Inflammatory macrophage (primary cell): Measurements from ENCODE around the gene C3orf49.

ENCODE experiments used
- DNase-seq, 2 donors: peaks; one replicate each; pipeline ENCODE4 v3.0.0-alpha.2; 2020 to 2022

The C3orf49 gene

GRCh38 chr3:63853106-63853505, 34.0 kb downstream of the C3orf49 start:
- no peak for DNase-seq

- DNase-seq, result no peak
Observed at GRCh38 chr3:63855333-63855940, 36.3 kb downstream of the C3orf49 start.

DNA sequence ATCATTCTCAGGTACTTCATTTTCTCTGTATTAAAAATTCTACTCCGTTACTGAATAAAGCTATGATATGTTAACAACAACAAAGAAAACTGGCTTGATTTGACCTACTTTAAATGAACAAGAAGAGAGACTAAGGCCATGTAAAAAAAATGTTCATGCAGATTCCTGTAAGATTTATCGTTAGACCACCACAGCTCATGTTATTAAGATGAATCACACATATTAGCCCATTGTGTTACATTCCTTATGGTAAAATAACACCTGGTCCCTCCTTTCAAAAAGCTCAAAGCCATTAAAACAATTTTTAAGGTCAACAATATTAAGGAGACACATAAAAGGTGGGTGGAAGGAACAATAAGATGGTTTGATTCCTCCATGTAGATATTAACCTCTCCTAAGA, 38.2 kb downstream of the C3orf49 start:
- no peak for DNase-seq

DNA sequence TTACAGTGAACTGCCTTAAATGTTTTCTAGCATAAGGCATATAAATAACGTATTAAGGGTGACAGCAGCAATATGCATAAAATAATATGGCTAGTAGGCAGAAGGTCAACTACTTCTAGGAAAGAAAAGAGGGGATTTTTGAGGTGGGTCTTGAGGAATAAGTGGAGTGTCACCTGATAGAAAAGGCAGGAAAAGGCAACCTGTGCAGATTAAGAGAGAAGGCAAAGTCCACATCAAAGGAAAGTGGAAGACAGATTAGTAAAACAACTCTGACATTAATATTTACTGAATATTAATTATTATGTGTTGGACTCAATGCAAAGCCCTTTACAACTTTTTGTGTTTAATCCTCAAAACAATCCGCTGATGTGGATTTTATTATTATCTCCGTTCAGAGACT, 41.7 kb downstream of the C3orf49 start:
- DNase-seq, result no peak

GRCh38 chr3:63861306-63861705, 42.2 kb downstream of the C3orf49 start:
- no peak for DNase-seq

GRCh38 chr3:63862804-63863149, 43.7 kb downstream of the C3orf49 start:
- DNase-seq, result no peak

DNA sequence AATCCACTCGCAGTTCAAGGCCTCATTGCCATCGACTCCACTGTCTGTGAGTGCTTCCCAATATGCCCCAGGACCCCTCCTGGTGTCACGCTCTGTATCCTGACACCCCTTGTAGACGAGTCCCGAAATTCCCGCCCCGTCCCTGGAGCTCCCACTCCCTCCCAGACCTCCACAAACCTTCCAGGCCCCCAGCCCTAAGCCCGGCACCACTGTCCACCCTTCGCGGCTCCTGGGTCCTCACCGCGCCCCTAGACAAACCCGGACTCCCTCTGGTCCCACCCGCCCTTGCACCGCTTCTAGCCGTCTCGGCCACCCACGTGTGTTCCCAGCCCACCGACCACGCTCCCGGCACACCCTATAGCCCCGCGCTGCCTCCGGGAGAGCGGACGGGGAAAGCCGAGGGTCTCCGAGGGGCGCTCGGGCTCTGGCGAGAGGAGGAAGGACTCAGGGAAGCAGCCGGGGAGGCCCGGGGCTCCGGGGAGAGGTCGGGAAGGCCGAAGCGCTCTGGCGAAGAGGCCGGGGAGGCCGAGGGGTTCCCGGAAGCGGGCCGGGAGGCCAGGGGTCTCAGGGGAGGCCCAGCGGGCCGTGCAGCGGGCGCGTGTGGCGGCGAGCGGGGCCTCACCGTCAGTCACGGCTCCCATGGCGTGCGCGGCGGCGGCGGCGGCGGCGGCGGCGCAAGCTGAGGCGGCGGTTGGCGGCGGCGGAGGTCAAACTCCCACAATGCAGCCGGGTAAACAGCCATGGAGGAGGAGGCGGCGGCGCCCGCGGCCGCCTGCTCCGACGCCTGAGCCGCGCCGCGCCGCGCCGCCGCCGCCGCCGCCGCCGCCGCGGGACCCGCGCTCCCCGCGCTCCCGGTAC, 44.3 kb downstream of the C3orf49 start, which contains the start of the genes ATXN7 and THOC7:
Gene ATXN7 (plus strand): TSS at position 718 of the 858 bp plus-strand sequence. CDS start 48,732 bp downstream, outside the sequence.
Gene THOC7 (minus strand): TSS at position 656 of the 858 bp plus-strand sequence. CDS start 15 bp downstream, at position 641.
- peak; percentile 56 to 70 for DNase-seq

- DNase-seq, result peak; percentile 61 to 65
Observed at GRCh38 chr3:63864008-63864964, 45.2 kb downstream of the C3orf49 start.

DNA sequence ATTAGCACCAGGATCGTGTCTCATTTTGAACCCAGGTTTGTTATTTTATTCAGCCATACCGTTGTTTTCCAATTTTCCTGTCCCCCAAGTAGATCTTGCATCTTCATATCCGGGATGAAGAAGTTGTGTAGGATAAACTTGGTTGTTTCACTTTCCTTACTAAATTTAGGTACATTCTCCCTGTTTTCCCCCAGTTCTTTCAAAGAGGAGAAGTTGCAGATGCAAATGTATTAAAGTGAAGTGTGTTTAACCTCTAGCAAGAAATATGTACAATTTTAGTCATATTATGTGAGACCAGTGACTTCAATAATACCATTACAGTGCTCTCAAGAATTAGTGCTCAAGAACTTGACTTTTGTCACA, 45.8 kb downstream of the C3orf49 start:
- no peak for DNase-seq

DNA sequence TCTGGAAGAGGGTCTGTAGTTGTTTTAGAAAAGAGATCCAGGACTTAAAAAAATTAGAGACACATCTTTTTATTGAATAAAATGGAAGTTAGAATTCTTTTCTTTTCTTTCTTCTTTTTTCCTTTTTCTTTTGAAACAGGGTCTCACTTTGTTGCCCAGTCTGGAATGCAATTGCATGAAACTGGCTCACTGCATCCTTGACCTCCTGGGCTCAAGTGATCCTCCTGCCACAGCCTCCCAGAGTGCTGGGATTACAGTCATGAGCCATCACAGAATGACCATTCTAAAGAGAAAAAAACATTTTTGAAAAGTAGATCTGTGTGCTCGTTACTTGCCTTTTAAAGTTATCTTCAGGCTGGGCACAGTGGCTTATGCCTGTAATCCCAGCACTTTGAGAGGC, 48.1 kb downstream of the C3orf49 start:
- no peak for DNase-seq

DNA sequence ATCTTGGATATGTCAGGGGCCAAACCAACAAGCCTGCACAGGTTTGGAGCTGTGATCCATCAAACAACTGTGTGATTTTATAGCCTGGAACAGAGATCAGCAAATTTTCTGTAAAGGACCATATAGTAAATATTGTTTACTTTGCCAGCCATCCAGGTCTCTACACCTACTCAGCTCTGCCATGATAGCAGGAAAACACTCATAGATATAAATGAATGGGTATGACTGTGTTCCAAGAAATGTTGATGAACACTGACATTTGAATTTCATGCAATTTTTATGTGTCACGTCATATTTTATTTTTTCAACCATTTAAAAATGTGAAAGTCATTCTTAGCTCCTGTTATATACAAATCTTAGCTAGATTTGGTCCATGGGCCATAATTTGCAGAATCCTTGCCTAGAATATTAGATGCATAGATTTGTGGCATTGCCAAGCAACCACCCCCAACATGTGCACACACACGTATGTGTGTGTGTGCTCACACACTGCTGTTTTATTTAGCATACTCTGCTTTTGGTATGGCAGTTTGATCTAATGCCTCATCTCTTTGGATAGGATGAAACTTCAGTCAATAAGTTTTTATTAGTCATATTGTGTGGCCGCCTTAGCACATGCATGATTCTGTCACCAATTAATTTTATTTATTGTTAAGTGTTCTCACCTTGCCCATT, 51.0 kb downstream of the C3orf49 start:
- DNase-seq, result no peak

DNA sequence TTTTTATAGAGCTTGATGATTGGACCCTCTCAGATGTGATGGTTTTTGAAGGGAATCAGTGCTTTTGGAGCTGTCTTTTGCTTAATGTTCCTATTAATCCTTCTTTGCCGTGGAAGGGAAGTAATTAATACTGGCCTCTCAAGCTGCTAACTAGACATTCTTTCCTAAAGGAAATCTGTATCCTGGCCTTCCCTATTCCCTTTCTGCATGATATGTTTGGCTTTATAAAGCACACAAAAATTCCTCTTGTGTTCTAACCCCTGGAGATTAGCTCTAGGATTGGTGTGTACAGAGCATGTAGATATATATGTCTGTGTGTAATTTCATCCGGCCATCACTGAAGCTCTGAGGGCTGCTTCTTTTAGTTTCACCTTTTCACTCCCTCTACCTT, 51.5 kb downstream of the C3orf49 start:
- DNase-seq, result no peak

DNA sequence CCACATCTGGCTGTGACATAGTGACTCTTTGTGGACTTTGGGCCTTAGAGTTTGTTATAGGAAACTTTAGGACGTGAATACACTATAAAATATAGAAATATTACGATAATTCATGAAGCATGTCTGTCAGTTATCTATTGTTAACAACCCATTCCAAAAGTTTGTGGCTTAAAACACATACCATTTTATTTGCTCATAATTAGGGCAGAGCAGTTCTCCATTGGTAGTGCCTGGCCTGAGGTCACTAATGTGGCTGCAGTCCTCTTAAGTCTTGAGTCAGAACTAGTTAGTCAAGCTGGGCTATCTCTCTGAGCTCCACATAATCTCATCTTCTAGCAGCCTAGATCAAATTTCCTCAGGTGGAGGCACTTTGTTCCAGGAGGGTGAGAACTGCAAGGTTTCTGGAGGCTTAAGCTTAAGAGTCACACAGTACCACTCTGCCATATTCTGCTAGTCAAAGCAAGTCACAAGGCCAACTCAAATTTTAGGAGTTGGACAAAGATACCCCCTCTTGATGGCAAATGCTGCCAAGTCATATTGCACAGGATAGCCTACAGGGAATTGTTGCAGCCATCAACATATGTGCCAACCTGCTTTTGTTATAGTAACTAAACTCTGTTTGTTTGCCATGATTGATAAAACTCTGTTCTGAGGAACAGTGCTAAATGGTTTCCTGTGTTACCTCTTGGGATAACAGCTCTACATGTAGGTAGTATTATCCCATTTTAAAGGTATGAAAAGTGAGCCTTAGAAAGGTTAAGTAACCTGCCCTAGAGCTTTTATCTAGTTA, 53.2 kb downstream of the C3orf49 start:
- no peak for DNase-seq

DNA sequence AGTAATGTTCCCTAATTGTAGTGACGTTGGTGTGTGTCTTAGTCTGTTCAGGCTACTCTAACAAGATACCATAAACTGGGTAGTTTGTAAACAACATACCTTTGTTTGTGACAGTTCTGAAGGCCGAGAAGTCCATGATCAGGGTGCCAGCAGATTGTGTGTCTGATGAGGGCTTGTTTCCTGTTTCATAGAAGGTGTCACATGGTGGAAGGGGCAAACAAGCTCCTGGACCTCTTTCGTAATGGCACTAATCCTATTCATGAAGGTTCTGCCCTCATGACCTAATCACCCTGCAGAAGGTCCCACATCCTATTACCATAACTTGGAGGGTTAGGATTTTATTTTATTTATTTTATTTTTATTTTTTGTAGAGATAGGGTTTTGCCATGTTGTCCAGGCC, 55.7 kb downstream of the C3orf49 start:
- DNase-seq, result peak; percentile 47 to 67

DNA sequence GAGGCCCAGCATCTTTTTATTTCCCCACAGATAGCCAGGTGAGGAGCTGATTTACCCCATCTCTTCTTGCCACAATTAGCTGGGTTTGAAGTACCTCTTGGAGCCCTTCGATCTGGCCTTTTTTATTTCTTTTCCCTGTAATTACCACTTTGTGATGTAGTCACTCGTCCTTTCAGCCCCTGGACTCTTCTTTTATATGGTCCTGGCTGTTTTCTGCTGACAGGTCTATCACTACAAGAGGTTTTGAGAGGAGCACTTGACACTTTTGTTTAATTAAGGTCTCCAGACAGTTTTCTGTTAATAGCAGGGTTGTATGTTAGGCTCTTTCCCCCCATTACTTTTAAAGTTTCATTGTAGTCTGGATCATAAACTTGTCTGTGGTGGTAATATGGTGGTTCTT, 56.4 kb downstream of the C3orf49 start:
- DNase-seq, result no peak

DNA sequence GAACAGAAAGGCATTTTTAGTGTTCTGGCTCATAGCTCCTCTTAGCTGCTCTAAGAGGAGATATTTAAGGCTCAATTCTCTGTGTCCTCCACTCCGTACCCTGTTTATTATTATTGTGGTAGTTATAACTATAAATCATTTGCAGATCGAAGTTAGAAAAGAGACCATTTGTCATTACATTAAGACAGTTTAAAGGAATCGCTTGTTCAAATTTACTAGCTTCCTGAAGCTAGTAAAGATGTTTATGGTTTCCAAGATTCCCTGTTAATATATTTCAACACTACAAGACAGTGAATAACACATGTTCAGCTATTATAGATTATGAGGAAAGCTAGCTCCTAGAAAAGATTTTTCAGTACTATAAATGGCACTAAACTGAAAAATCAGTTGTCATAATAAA, 57.2 kb downstream of the C3orf49 start:
- no peak for DNase-seq

- DNase-seq, result no peak
Observed at GRCh38 chr3:63877737-63878393, 58.8 kb downstream of the C3orf49 start.

DNA sequence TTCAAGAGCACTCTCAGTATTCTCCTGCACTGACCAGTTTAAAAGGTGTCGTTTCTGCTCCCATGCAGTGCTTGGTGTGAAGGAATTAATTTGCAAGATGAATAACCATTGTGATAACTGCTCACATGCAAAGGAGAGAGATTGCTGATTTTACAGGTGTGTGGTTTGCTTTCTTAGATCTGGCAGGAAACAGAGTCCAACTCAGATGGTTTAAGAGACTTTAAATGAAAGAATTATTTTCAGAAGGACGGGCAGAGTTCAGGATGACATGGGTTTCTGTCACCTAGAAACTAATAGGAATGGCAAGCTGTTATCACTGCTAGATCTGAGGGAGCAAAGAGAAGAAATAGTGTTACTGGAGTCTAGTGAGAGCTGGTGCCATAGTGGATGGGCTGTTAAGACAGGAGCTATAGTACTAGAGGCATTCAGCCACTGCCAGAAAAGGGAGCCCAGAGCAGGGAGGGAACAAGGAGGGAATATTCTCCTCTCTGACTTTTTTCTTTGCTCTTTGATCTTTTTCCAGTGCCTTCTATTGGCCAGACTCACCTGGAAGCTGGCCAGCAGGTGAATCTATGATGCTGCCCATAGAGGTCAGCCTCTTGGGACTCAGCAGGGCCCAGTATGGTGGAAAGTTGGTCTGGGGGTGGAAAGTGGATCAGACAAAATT, 59.4 kb downstream of the C3orf49 start:
- DNase-seq, result no peak

- DNase-seq, result no peak
Observed at GRCh38 chr3:63880653-63881052, 61.6 kb downstream of the C3orf49 start.

GRCh38 chr3:63886858-63887257, 67.8 kb downstream of the C3orf49 start:
- DNase-seq, result no peak
